Stimulated activated naive B cell treated with anti-CD40 and anti-IgM and Interleukin-4, amounts not matched to agents 10 μg/mL and 1 μg/mL and 100 μg/mL, for 72 hours (primary cell): ENCODE measurements around the gene LINGO3.
"Not testable (repeated sequence)": the region's sequence is repeated elsewhere in the genome, so short reads cannot be mapped to it uniquely, and the experiment has no call there.

ENCODE experiments used
- ATAC-seq, 2 donors: fragments of 150-1000 bp; cut with Tn5 transposase; replicated peaks; 2 replicates each; pipeline ENCODE4 v1.10.0; 2021; ENCODE audit warnings: moderate library complexity in 1 of 2
- DNase-seq: peaks from one replicate; pipeline ENCODE4 v3.0.0; 2021
- H3K27ac Mint-ChIP-seq: one replicate; pipeline ENCODE4 v1.8.0; 2022; ENCODE audit warnings: mild to moderate bottlenecking, mixed read lengths
- H3K27me3 Mint-ChIP-seq, 2 donors: one replicate each; pipeline ENCODE4 v1.8.0; 2022; ENCODE audit warnings: mixed read lengths in 2 of 2
- H3K36me3 Mint-ChIP-seq, 2 donors: one replicate each; pipeline ENCODE4 v1.8.0; 2022; ENCODE audit warnings: mixed read lengths in 2 of 2, mild to moderate bottlenecking in 1 of 2
- H3K4me1 Mint-ChIP-seq, 2 donors: one replicate each; pipeline ENCODE4 v1.8.0; 2022; ENCODE audit warnings: mixed read lengths in 2 of 2, mild to moderate bottlenecking in 1 of 2
- H3K4me3 Mint-ChIP-seq, 2 donors: one replicate each; pipeline ENCODE4 v1.8.0; 2022; ENCODE audit warnings: mild to moderate bottlenecking in 2 of 2, mixed read lengths in 2 of 2, moderate library complexity in 1 of 2
- H3K9me3 Mint-ChIP-seq, 2 donors: one replicate each; pipeline ENCODE4 v1.8.0; 2022; ENCODE audit warnings: mixed read lengths in 2 of 2, mild to moderate bottlenecking in 1 of 2

The LINGO3 gene

GRCh38 chr19:2308114-2308556, at the start of gene LINGO3:
Gene LINGO3 (minus strand): TSS chr19:2308154. CDS start chr19:2291776, 16,378 bp downstream.
- H3K36me3 Mint-ChIP-seq: peaks cover 0 to 2% of the 10 kb centered on the region in 2 donors
- H3K4me1 Mint-ChIP-seq: peaks cover 21 to 46% of the 10 kb centered on the region in 2 donors
- no peaks in the 10 kb centered on the region for H3K9me3 Mint-ChIP-seq
- peaks cover 19 to 42% of the 10 kb centered on the region in 2 donors for H3K27me3 Mint-ChIP-seq
- H3K27ac Mint-ChIP-seq: peak within 1 kb of the TSS; percentile 85
- DNase-seq (no peak), ATAC-seq (peak; percentile 18 to 45)
- H3K4me3 Mint-ChIP-seq: peak within 1 kb of the TSS; percentile 76 to 79

GRCh38 chr19:2356036-2356646, 48.2 kb upstream of the LINGO3 start:
- Mint-ChIP-seq H3K4me3 (no peak overlapping the region), H3K27ac (no peak overlapping the region), H3K27me3 (peaks cover 6 to 7% of the 10 kb centered on the region in 2 donors), H3K36me3 (peaks cover 10 to 18% of the 10 kb centered on the region in 2 donors), H3K9me3 (peaks cover 0 to 3% of the 10 kb centered on the region in 2 donors), H3K4me1 (peaks cover 6% of the 10 kb centered on the region in 2 donors)
- no peak for ATAC-seq
- no peak for DNase-seq

GRCh38 chr19:2355168-2356035, 47.4 kb upstream of the LINGO3 start:
- Mint-ChIP-seq H3K9me3 (peaks cover 0 to 3% of the 10 kb centered on the region in 2 donors), H3K27me3 (peaks cover 2% of the 10 kb centered on the region in 2 donors), H3K27ac (no peak overlapping the region), H3K4me3 (no peak overlapping the region), H3K4me1 (peaks cover 2 to 3% of the 10 kb centered on the region in 2 donors), H3K36me3 (peaks cover 10 to 18% of the 10 kb centered on the region in 2 donors)
- DNase-seq: no peak
- ATAC-seq: no peak

- no peaks in the 10 kb centered on the region for H3K27me3 Mint-ChIP-seq
- peaks cover 10 to 18% of the 10 kb centered on the region in 2 donors for H3K36me3 Mint-ChIP-seq
- ATAC-seq (no peak), DNase-seq (no peak)
- peaks cover 0 to 3% of the 10 kb centered on the region in 2 donors for H3K9me3 Mint-ChIP-seq
- peaks cover 0 to 2% of the 10 kb centered on the region in 2 donors for H3K4me1 Mint-ChIP-seq
- no peak overlapping the region for H3K4me3 Mint-ChIP-seq
- H3K27ac Mint-ChIP-seq: no peak overlapping the region
These were observed 46.7 kb upstream of the LINGO3 start for GRCh38 chr19:2354670-2355069.

- no peak overlapping the region for H3K4me3 Mint-ChIP-seq
- H3K4me1 Mint-ChIP-seq: peaks cover 0 to 2% of the 10 kb centered on the region in 2 donors
- peaks cover 10 to 18% of the 10 kb centered on the region in 2 donors for H3K36me3 Mint-ChIP-seq
- H3K9me3 Mint-ChIP-seq: peaks cover 0 to 3% of the 10 kb centered on the region in 2 donors
- no peak for ATAC-seq
- DNase-seq: no peak
- H3K27me3 Mint-ChIP-seq: no peaks in the 10 kb centered on the region
- H3K27ac Mint-ChIP-seq: no peak overlapping the region
These were observed 46.1 kb upstream of the LINGO3 start for GRCh38 chr19:2353887-2354592.

- Mint-ChIP-seq H3K27ac (peak overlapping the region; percentile 20), H3K9me3 (peaks cover 0 to 3% of the 10 kb centered on the region in 2 donors), H3K36me3 (peaks cover 10 to 18% of the 10 kb centered on the region in 2 donors), H3K4me3 (no peak overlapping the region), H3K27me3 (no peaks in the 10 kb centered on the region), H3K4me1 (peaks cover 0 to 2% of the 10 kb centered on the region in 2 donors)
- DNase-seq: no peak
- ATAC-seq: no peak
These were observed 45.4 kb upstream of the LINGO3 start for GRCh38 chr19:2353159-2353886.

- Mint-ChIP-seq H3K36me3 (peaks cover 10 to 15% of the 10 kb centered on the region in 2 donors), H3K4me1 (no peaks in the 10 kb centered on the region), H3K9me3 (no peaks in the 10 kb centered on the region), H3K27me3 (no peaks in the 10 kb centered on the region), H3K4me3 (no peak overlapping the region), H3K27ac (no peak overlapping the region)
- no peak for ATAC-seq
- no peak for DNase-seq
These were observed 44.2 kb upstream of the LINGO3 start for GRCh38 chr19:2352121-2352520.

- no peak for ATAC-seq
- peaks cover 10% of the 10 kb centered on the region in 2 donors for H3K36me3 Mint-ChIP-seq
- no peak for DNase-seq
These were observed 43.6 kb upstream of the LINGO3 start for GRCh38 chr19:2351591-2351990.

GRCh38 chr19:2350656-2351055, 42.7 kb upstream of the LINGO3 start:
- no peak overlapping the region for H3K27ac Mint-ChIP-seq
- no peak overlapping the region for H3K4me3 Mint-ChIP-seq
- H3K36me3 Mint-ChIP-seq: peaks cover 8 to 11% of the 10 kb centered on the region in 2 donors
- H3K4me1 Mint-ChIP-seq: peaks cover 0 to 1% of the 10 kb centered on the region in 2 donors
- no peaks in the 10 kb centered on the region for H3K27me3 Mint-ChIP-seq
- no peak for DNase-seq
- no peak for ATAC-seq
- H3K9me3 Mint-ChIP-seq: no peaks in the 10 kb centered on the region

More at GRCh38 chr19:2351591-2351990, 43.6 kb upstream of the LINGO3 start:
- Mint-ChIP-seq H3K27ac (no peak overlapping the region), H3K4me3 (no peak overlapping the region), H3K9me3 (no peaks in the 10 kb centered on the region), H3K4me1 (no peaks in the 10 kb centered on the region), H3K27me3 (no peaks in the 10 kb centered on the region)

- ATAC-seq, H3K4me3 Mint-ChIP-seq, H3K9me3 Mint-ChIP-seq, H3K4me1 Mint-ChIP-seq, H3K27me3 Mint-ChIP-seq, H3K27ac Mint-ChIP-seq, DNase-seq: not testable (repeated sequence)
- H3K36me3 Mint-ChIP-seq: peaks cover 11 to 17% of the 10 kb centered on the region in 2 donors
These were observed 41.9 kb upstream of the LINGO3 start for GRCh38 chr19:2349818-2350217.

- DNase-seq (no peak), ATAC-seq (no peak)
- H3K36me3 Mint-ChIP-seq: peaks cover 6 to 14% of the 10 kb centered on the region in 2 donors
- peak overlapping the region; percentile 2 for H3K27ac Mint-ChIP-seq
- peaks cover 0 to 3% of the 10 kb centered on the region in 2 donors for H3K4me1 Mint-ChIP-seq
- no peaks in the 10 kb centered on the region for H3K27me3 Mint-ChIP-seq
- no peaks in the 10 kb centered on the region for H3K9me3 Mint-ChIP-seq
- no peak overlapping the region for H3K4me3 Mint-ChIP-seq
These were observed 38.1 kb upstream of the LINGO3 start for GRCh38 chr19:2345794-2346663.

GRCh38 chr19:2345076-2345475, 37.1 kb upstream of the LINGO3 start:
- Mint-ChIP-seq H3K4me1 (peaks cover 0 to 3% of the 10 kb centered on the region in 2 donors), H3K27me3 (no peaks in the 10 kb centered on the region)

GRCh38 chr19:2344381-2344870, 36.5 kb upstream of the LINGO3 start:
- Mint-ChIP-seq H3K36me3 (peaks cover 6 to 14% of the 10 kb centered on the region in 2 donors), H3K4me3 (no peak overlapping the region), H3K27me3 (no peaks in the 10 kb centered on the region), H3K27ac (no peak overlapping the region), H3K9me3 (no peaks in the 10 kb centered on the region), H3K4me1 (peaks cover 0 to 3% of the 10 kb centered on the region in 2 donors)
- no peak for DNase-seq
- ATAC-seq: no peak

More at GRCh38 chr19:2345076-2345475, 37.1 kb upstream of the LINGO3 start:
- ATAC-seq (no peak), DNase-seq (no peak)
- Mint-ChIP-seq H3K4me3 (no peak overlapping the region), H3K27ac (peak overlapping the region; percentile 51), H3K9me3 (no peaks in the 10 kb centered on the region), H3K36me3 (peaks cover 6 to 14% of the 10 kb centered on the region in 2 donors)
